ENCODE results near the gene CDSN. TPM values are rescaled to one million over a fixed set of nuclear protein-coding genes. Genes with fewer than 3 reads are reported as not detected.

The CDSN gene
- total RNA-seq, 1 experiment from 2014 or later: 0.16 TPM

- intact Hi-C loops (cut with micrococcal nuclease): no loop called here
- Mint-ChIP-seq H3K36me3 (ENCODE audit: insufficient read depth, unreplicated experiment) (no peaks in the 10 kb centered on the region), H3K9me3 (ENCODE audit: unreplicated experiment) (no peaks in the 10 kb centered on the region), H3K4me3 (ENCODE audit: unreplicated experiment) (no peak overlapping the region), H3K27me3 (ENCODE audit: insufficient read depth, unreplicated experiment) (no peaks in the 10 kb centered on the region), H3K4me1 (ENCODE audit: insufficient read depth, unreplicated experiment) (peaks cover 20% of the 10 kb centered on the region), H3K27ac (ENCODE audit: low read depth, unreplicated experiment) (no peak overlapping the region)
- ChIA-PET CTCF (interaction anchor here (1.1 kb wide), 3 partner anchors 16 to 49 kb away, joined by 3 to 6 read pairs (median 3); no protein-coding TSS in a partner anchor), POLR2A (interaction anchor here (0.6 to 0.9 kb wide), 2 partner anchors 329 to 425 kb away, joined by 3 read pairs; no protein-coding TSS in a partner anchor)
- DNase-seq (ENCODE audit: unreplicated experiment): no peak
- BruUV-seq (replicated peaks): no TSS peak
- no peak for TF ChIP-seq CTCF (IDR thresholded peaks at IDR 0.05; ENCODE audit: unreplicated experiment)
Measured at GRCh38 chr6:31110825-31111582, 9.2 kb downstream of the CDSN start.

GRCh38 chr6:31107052-31107451 is 13.2 kb downstream of the CDSN start:
- H3K27me3 Mint-ChIP-seq (ENCODE audit: insufficient read depth, unreplicated experiment): no peaks in the 10 kb centered on the region
- no peak for DNase-seq (ENCODE audit: unreplicated experiment)
- no peak for TF ChIP-seq CTCF (IDR thresholded peaks at IDR 0.05; ENCODE audit: unreplicated experiment)
- H3K4me1 Mint-ChIP-seq (ENCODE audit: insufficient read depth, unreplicated experiment): peaks cover 6% of the 10 kb centered on the region
- ChIA-PET POLR2A (no interaction called here), CTCF (no interaction called here)
- no peak overlapping the region for H3K27ac Mint-ChIP-seq (ENCODE audit: low read depth, unreplicated experiment)
- no peaks in the 10 kb centered on the region for H3K9me3 Mint-ChIP-seq (ENCODE audit: unreplicated experiment)
- H3K36me3 Mint-ChIP-seq (ENCODE audit: insufficient read depth, unreplicated experiment): no peaks in the 10 kb centered on the region
- no TSS peak for BruUV-seq (replicated peaks)
- no peak overlapping the region for H3K4me3 Mint-ChIP-seq (ENCODE audit: unreplicated experiment)
- intact Hi-C loops (cut with micrococcal nuclease): no loop called here

- Mint-ChIP-seq H3K36me3 (ENCODE audit: insufficient read depth, unreplicated experiment) (no peaks in the 10 kb centered on the region), H3K4me1 (ENCODE audit: insufficient read depth, unreplicated experiment) (peaks cover 7% of the 10 kb centered on the region), H3K27ac (ENCODE audit: low read depth, unreplicated experiment) (no peak overlapping the region), H3K27me3 (ENCODE audit: insufficient read depth, unreplicated experiment) (no peaks in the 10 kb centered on the region), H3K4me3 (ENCODE audit: unreplicated experiment) (no peak overlapping the region), H3K9me3 (ENCODE audit: unreplicated experiment) (no peaks in the 10 kb centered on the region)
- ChIA-PET POLR2A (interaction anchor here (0.7 to 2.0 kb wide), 5 partner anchors 11 to 383 kb away, joined by 3 to 10 read pairs (median 3); partner anchors contain the start of gene PSORS1C1), CTCF (interaction anchor here (0.6 to 2.0 kb wide), 9 partner anchors 10 to 571 kb away, joined by 3 to 9 read pairs (median 5); partner anchors contain the start of gene PSORS1C1)
- intact Hi-C loops (cut with micrococcal nuclease): no loop called here
- TF ChIP-seq CTCF (IDR thresholded peaks at IDR 0.05; ENCODE audit: unreplicated experiment): no peak
- BruUV-seq (replicated peaks): no TSS peak
- no peak for DNase-seq (ENCODE audit: unreplicated experiment)
Measured at GRCh38 chr6:31103136-31103535, 17.1 kb downstream of the CDSN start.

- no TSS peak for BruUV-seq (replicated peaks)
- Mint-ChIP-seq H3K4me3 (ENCODE audit: unreplicated experiment) (no peak overlapping the region), H3K36me3 (ENCODE audit: insufficient read depth, unreplicated experiment) (no peaks in the 10 kb centered on the region), H3K4me1 (ENCODE audit: insufficient read depth, unreplicated experiment) (peaks cover 21% of the 10 kb centered on the region), H3K27me3 (ENCODE audit: insufficient read depth, unreplicated experiment) (no peaks in the 10 kb centered on the region), H3K9me3 (ENCODE audit: unreplicated experiment) (no peaks in the 10 kb centered on the region), H3K27ac (ENCODE audit: low read depth, unreplicated experiment) (no peak overlapping the region)
- CTCF ChIA-PET: interaction anchor here (0.6 kb wide), 1 partner anchor 11 kb away, joined by 3 read pairs; no protein-coding TSS in a partner anchor
- POLR2A ChIA-PET: no interaction called here
- TF ChIP-seq CTCF (IDR thresholded peaks at IDR 0.05; ENCODE audit: unreplicated experiment): no peak
- DNase-seq (ENCODE audit: unreplicated experiment): no peak
- intact Hi-C loops (cut with micrococcal nuclease): no loop called here
Measured at GRCh38 chr6:31098449-31098938, 21.8 kb downstream of the CDSN start.

Measured in MCF 10A (cell line).